GM12801 (cell line): Measurements from ENCODE around the gene TMEM236.

Source experiments
- CTCF ChIP-seq: IDR thresholded peaks from one replicate; pipeline ENCODE4 v1.5.1; 2011; ENCODE audit warnings: control low read depth; ENCODE audit not compliant: insufficient read length; ENCODE audit errors: extremely low read depth

TMEM236 gene

GRCh38 chr10:17802976-17803375 lies 51.0 kb downstream of the TMEM236 start:
- TF ChIP-seq CTCF = no peak

- TF ChIP-seq CTCF = no peak
Measured at GRCh38 chr10:17805330-17805729, 53.3 kb downstream of the TMEM236 start.

GRCh38 chr10:17805921-17806577 lies 54.0 kb downstream of the TMEM236 start:
- TF ChIP-seq CTCF = no peak

- no peak for TF ChIP-seq CTCF
Measured at GRCh38 chr10:17808971-17809841, 57.2 kb downstream of the TMEM236 start, which contains the start of gene MRC1. MRC1 (plus strand) TSS chr10:17809348; CDS start chr10:17809466, 118 bp downstream.

GRCh38 chr10:17811146-17811865 lies 59.3 kb downstream of the TMEM236 start:
- TF ChIP-seq CTCF = no peak

GRCh38 chr10:17814973-17815372 lies 63.0 kb downstream of the TMEM236 start:
- TF ChIP-seq CTCF = no peak

- TF ChIP-seq CTCF = no peak
Measured at GRCh38 chr10:17816199-17816598, 64.2 kb downstream of the TMEM236 start.
